ENCODE measurements around the gene TRIM74.
A peak's percentile ranks its signal among the peaks of the same experiment; 100 is the strongest.
"Not testable (repeated sequence)": the region's sequence is repeated elsewhere in the genome, so short reads cannot be mapped to it uniquely, and the experiment has no call there.

Gene TRIM74

GRCh38 chr7:72968980-72969516 is at the start of gene TRIM74:
Gene TRIM74, minus strand, starts transcription at chr7:72969466. Its CDS starts 3,309 bp downstream, at chr7:72966157.
- not testable (repeated sequence) for H3K27ac ChIP-seq (ENCODE audit: low read length); H3K4me3 ChIP-seq (ENCODE audit: low read length); H3K36me3 ChIP-seq (ENCODE audit: control insufficient read depth, low read depth, low read length); H3K9me3 ChIP-seq (ENCODE audit: control insufficient read depth, low read depth, low read length); H3K4me1 ChIP-seq (ENCODE audit: control insufficient read depth, low read depth, low read length); H3K9ac ChIP-seq (ENCODE audit: low read length); H3K27me3 ChIP-seq (ENCODE audit: control insufficient read depth, insufficient read depth, low read length)

GRCh38 chr7:73006491-73006890 is 37.2 kb upstream of the TRIM74 start:
- H3K9me3 ChIP-seq (ENCODE audit: control insufficient read depth, low read depth, low read length); H3K4me1 ChIP-seq (ENCODE audit: control insufficient read depth, low read depth, low read length); H3K36me3 ChIP-seq (ENCODE audit: control insufficient read depth, low read depth, low read length); H3K9ac ChIP-seq (ENCODE audit: low read length); H3K27me3 ChIP-seq (ENCODE audit: control insufficient read depth, insufficient read depth, low read length); H3K27ac ChIP-seq (ENCODE audit: low read length): not testable (repeated sequence)
- H3K4me3 ChIP-seq (ENCODE audit: low read length) = peak overlapping the region; percentile 51

GRCh38 chr7:73005693-73006447 is 36.6 kb upstream of the TRIM74 start:
- not testable (repeated sequence) for H3K4me1 ChIP-seq (ENCODE audit: control insufficient read depth, low read depth, low read length); H3K9me3 ChIP-seq (ENCODE audit: control insufficient read depth, low read depth, low read length); H3K27ac ChIP-seq (ENCODE audit: low read length); H3K27me3 ChIP-seq (ENCODE audit: control insufficient read depth, insufficient read depth, low read length); H3K36me3 ChIP-seq (ENCODE audit: control insufficient read depth, low read depth, low read length)
- Histone ChIP-seq H3K9ac (ENCODE audit: low read length) (peak overlapping the region; percentile 54), H3K4me3 (ENCODE audit: low read length) (peak overlapping the region; percentile 60)

DNA sequence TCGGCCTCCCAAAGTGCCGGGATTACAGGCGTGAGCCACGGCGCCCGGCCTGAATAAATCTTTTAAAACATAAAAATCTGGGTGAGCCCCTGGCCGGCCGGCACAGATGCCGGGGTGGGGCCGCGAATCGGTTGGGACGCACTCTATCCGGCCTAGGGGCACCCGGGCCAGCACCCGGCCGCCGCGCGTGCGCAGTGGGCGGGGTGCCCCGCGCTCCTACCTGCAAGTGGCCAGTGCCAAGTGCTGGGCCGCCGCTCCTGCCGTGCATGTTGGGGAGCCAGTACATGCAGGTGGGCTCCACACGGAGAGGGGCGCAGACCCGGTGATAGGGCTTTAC is 36.1 kb upstream of the TRIM74 start:
- H3K27ac ChIP-seq (ENCODE audit: low read length); H3K9me3 ChIP-seq (ENCODE audit: control insufficient read depth, low read depth, low read length); H3K36me3 ChIP-seq (ENCODE audit: control insufficient read depth, low read depth, low read length); H3K27me3 ChIP-seq (ENCODE audit: control insufficient read depth, insufficient read depth, low read length); H3K4me1 ChIP-seq (ENCODE audit: control insufficient read depth, low read depth, low read length): not testable (repeated sequence)
- Histone ChIP-seq H3K9ac (ENCODE audit: low read length) (peak overlapping the region; percentile 54), H3K4me3 (ENCODE audit: low read length) (peak overlapping the region; percentile 60)

GRCh38 chr7:72997887-72998468 is 28.7 kb upstream of the TRIM74 start:
- H3K36me3 ChIP-seq (ENCODE audit: control insufficient read depth, low read depth, low read length); H3K27ac ChIP-seq (ENCODE audit: low read length); H3K9ac ChIP-seq (ENCODE audit: low read length); H3K4me1 ChIP-seq (ENCODE audit: control insufficient read depth, low read depth, low read length); H3K4me3 ChIP-seq (ENCODE audit: low read length); H3K9me3 ChIP-seq (ENCODE audit: control insufficient read depth, low read depth, low read length); H3K27me3 ChIP-seq (ENCODE audit: control insufficient read depth, insufficient read depth, low read length): not testable (repeated sequence)

DNA sequence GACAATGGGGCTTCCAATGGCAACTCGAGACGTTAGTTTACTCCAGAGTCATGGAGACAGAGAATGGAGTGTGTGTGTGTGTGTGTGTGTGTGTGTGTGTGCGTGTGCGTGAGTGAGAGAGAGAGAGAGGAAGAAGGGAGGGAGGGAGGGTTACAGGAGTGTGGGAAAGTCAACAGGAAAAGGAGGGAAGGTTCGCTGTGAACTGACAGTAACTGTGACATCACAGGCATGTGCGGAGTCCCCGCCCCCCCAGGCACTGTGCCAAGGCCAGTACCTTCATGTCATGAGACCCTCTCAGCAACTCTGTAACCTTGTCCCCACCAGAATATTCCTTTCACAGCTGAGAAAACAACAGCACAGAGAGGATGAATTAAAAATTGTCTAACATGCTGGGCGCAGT is 28.2 kb upstream of the TRIM74 start:
- H3K4me3 ChIP-seq (ENCODE audit: low read length); H3K9ac ChIP-seq (ENCODE audit: low read length); H3K27me3 ChIP-seq (ENCODE audit: control insufficient read depth, insufficient read depth, low read length); H3K36me3 ChIP-seq (ENCODE audit: control insufficient read depth, low read depth, low read length); H3K4me1 ChIP-seq (ENCODE audit: control insufficient read depth, low read depth, low read length); H3K27ac ChIP-seq (ENCODE audit: low read length); H3K9me3 ChIP-seq (ENCODE audit: control insufficient read depth, low read depth, low read length): not testable (repeated sequence)

DNA sequence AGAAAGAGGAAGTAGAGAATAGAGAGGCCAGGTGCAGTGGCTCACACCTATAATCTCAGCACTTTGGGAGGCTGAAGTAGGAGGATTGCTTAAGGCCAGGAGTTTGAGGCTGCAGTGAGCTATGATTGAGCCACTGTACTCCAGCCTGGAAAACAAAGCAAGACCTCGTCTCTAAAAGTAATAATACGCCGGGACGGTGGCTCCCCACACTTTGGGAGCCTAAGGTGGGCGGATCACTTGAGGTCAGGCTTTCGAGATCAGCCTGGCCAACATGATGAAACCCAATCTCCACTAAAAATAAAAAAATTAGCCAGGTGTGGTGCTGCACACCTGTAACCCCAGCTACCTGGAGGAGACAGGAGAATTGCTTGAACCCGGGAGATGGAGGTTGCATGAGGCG is 26.2 kb upstream of the TRIM74 start:
- H3K36me3 ChIP-seq (ENCODE audit: control insufficient read depth, low read depth, low read length); H3K9me3 ChIP-seq (ENCODE audit: control insufficient read depth, low read depth, low read length); H3K9ac ChIP-seq (ENCODE audit: low read length); H3K4me1 ChIP-seq (ENCODE audit: control insufficient read depth, low read depth, low read length); H3K27ac ChIP-seq (ENCODE audit: low read length); H3K4me3 ChIP-seq (ENCODE audit: low read length); H3K27me3 ChIP-seq (ENCODE audit: control insufficient read depth, insufficient read depth, low read length): not testable (repeated sequence)

DNA sequence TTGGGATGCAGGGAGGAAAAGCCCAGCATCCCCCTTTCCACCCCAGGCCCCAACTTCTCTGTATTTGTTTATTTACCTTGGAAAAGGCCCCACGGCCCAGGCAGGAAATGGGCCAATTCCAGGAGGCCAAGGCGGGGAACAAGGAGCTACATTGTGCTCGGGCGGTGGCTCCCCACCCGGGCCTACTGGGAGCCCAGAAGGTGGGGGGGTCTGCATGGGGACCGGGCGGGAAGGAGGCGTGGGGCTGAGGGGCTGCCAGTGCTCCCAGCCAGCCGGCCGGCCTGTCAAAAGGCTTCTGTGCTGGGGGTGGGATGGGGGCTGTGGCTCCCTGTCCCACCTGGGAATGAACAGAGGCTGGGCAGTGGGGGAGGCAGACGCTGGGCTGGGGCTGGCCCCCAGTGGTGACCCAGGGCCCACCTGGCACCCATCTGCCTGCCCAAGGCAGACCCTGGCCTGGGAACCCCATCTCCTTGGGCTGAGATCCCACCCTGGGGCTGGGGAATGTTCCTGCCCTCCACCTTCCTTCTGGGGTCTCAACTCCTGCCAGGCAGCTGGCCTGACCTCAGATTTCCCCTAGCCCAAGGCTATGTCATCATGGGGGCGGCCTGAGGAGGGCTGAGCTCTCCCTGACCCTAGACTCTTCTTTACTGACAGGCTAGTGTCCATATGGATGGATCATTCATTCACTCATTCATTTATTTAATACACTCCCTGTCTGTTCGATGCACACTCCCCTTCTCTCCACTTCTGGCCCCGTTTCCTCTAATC is 21.1 kb upstream of the TRIM74 start:
- not testable (repeated sequence) for H3K36me3 ChIP-seq (ENCODE audit: control insufficient read depth, low read depth, low read length); H3K4me3 ChIP-seq (ENCODE audit: low read length); H3K9me3 ChIP-seq (ENCODE audit: control insufficient read depth, low read depth, low read length); H3K27ac ChIP-seq (ENCODE audit: low read length); H3K9ac ChIP-seq (ENCODE audit: low read length); H3K27me3 ChIP-seq (ENCODE audit: control insufficient read depth, insufficient read depth, low read length); H3K4me1 ChIP-seq (ENCODE audit: control insufficient read depth, low read depth, low read length)

GRCh38 chr7:72982084-72982483 is 12.8 kb upstream of the TRIM74 start:
- H3K4me3 ChIP-seq (ENCODE audit: low read length); H3K9ac ChIP-seq (ENCODE audit: low read length); H3K4me1 ChIP-seq (ENCODE audit: control insufficient read depth, low read depth, low read length); H3K27ac ChIP-seq (ENCODE audit: low read length); H3K27me3 ChIP-seq (ENCODE audit: control insufficient read depth, insufficient read depth, low read length); H3K36me3 ChIP-seq (ENCODE audit: control insufficient read depth, low read depth, low read length); H3K9me3 ChIP-seq (ENCODE audit: control insufficient read depth, low read depth, low read length): not testable (repeated sequence)

- H3K4me1 ChIP-seq (ENCODE audit: control insufficient read depth, low read depth, low read length); H3K4me3 ChIP-seq (ENCODE audit: low read length); H3K9ac ChIP-seq (ENCODE audit: low read length); H3K9me3 ChIP-seq (ENCODE audit: control insufficient read depth, low read depth, low read length); H3K36me3 ChIP-seq (ENCODE audit: control insufficient read depth, low read depth, low read length); H3K27me3 ChIP-seq (ENCODE audit: control insufficient read depth, insufficient read depth, low read length); H3K27ac ChIP-seq (ENCODE audit: low read length): not testable (repeated sequence)
These were observed 11.1 kb upstream of the TRIM74 start for GRCh38 chr7:72980382-72980781.

DNA sequence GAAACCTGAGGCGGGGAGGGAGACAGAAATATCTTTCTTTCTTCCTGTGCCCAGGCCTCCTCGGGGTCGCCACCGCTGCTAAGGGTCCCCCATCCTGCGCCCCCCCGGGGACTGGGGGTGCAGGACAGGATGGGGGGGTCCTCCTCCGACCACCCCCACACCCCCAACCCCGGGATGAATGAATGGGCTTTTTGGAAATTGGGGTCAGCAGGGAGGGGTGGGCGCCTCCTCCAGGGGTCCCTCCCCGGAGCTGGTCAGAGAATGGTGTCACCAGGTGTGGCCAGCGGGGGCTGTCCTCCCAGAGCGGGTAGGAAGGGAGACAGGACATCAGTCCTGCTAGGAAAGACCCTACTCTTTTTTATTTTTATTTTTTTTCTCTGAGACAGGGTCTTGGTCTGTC is 7.2 kb upstream of the TRIM74 start:
- H3K36me3 ChIP-seq (ENCODE audit: control insufficient read depth, low read depth, low read length); H3K4me1 ChIP-seq (ENCODE audit: control insufficient read depth, low read depth, low read length); H3K4me3 ChIP-seq (ENCODE audit: low read length); H3K9me3 ChIP-seq (ENCODE audit: control insufficient read depth, low read depth, low read length); H3K27me3 ChIP-seq (ENCODE audit: control insufficient read depth, insufficient read depth, low read length); H3K27ac ChIP-seq (ENCODE audit: low read length); H3K9ac ChIP-seq (ENCODE audit: low read length): not testable (repeated sequence)

Measured in iPS-18a (cell line).